Parietal lobe (tissue), 2 donors: ENCODE measurements around the gene TAMALIN. TPM values are rescaled to one million over a fixed set of nuclear protein-coding genes. Genes with fewer than 3 reads are reported as not detected.

Experiments used
- small RNA-seq: library from RNA; depleted of rRNA; stranded (forward); fragments of <200 nt; gene quantifications from one replicate; pipeline ENCODE3, GENCODE V24; 2014; ENCODE audit warnings: low replicate concordance
- total RNA-seq: library from RNA; depleted of rRNA; stranded (reverse); fragments of >200 nt; gene quantifications from one replicate; pipeline ENCODE4 v1.2.3, GENCODE V29; 2014

Gene TAMALIN
- total RNA-seq = 3.4 TPM

DNA sequence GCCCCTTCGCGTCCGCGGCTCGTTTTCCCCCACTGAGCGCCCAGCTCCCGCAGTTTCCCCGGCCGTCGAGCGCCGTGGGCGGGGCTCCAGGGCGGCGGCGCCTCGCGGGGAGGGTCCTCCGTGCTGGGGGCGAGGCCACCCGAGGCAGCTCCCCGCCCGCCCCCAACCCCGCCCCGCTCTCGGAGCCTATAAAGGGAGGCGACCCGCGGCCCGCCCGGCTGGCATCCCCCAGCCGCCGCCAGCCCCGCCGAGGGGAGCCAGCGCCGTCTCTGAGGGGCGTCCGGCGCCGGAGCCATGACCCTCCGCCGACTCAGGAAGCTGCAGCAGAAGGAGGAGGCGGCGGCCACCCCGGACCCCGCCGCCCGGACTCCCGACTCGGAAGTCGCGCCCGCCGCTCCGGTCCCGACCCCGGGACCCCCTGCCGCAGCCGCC is at the start of gene TAMALIN:
Gene TAMALIN, plus strand, starts transcription at position 221 of the 432 bp plus-strand sequence. Its CDS starts 74 bp downstream, at position 295.

DNA sequence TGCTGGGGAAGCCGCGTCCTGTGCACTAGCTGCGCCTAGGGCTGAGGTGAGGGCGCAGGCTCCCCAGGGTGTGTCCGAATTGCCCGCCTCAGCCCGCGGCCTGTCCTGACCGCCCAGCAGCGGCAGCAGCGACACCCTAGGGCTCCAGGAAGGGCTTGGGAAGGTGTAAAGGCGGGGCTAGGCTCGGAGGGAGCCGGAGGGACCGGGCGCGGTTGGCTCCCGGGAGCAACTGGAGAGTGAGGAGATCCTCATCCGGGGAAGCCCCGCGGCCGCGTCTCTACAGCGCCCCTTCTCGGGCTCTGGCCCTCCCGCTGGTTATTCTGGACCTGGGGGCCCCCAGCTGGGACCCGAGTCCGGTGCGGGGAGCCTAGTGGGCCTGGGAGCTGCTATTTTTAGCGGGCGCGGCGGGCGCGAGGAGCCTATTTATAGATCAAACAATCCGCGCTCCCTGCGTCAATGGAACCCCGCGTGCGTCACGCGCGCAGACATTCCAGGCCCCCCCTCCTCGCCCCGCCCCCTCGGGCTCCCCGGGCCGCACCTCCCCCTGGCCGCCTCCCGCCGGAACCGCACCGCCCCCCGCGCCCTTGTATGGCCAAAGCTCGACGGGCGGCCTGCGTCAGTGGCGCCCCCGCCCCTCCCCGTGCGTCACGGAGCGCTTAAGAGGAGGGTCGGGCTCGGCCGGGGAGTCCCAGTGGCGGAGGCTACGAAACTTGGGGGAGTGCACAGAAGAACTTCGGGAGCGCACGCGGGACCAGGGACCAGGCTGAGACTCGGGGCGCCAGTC is 44.2 kb downstream of the TAMALIN start, which contains the start of gene NR4A1:
Gene NR4A1, plus strand, starts transcription at position 685 of the 784 bp plus-strand sequence. CDS start 2,887 bp downstream, outside the sequence.

Small RNA genes lying within 50 kb of the gene (small RNA-seq; reads per million reads assigned to genes)
- gene RNU6-574P = not detected

Other genes with a start within 250 kb of the TAMALIN start
- 0.63 TPM for gene FIGNL2, start 158.2 kb upstream of the TAMALIN start, total RNA-seq
- not detected for gene ANKRD33, start 118.8 kb upstream of the TAMALIN start, total RNA-seq
- 6.6 TPM for gene ACVRL1, start 99.4 kb upstream of the TAMALIN start, total RNA-seq
- 50.1 TPM for gene ACVR1B, start 55.2 kb upstream of the TAMALIN start, total RNA-seq
- gene NR4A1, start 44.5 kb downstream of the TAMALIN start, total RNA-seq = 8.5 TPM
- 22.2 TPM for gene ATG101, start 63.0 kb downstream of the TAMALIN start, total RNA-seq
- gene SMIM41, start 72.8 kb downstream of the TAMALIN start, total RNA-seq = not detected
- gene KRT80, start 185.1 kb downstream of the TAMALIN start, total RNA-seq = not detected
- gene KRT7, start 226.3 kb downstream of the TAMALIN start, total RNA-seq = not detected